B cell (primary cell): Measurements from ENCODE around the gene ZNF280D.

Experiments used
- EZH2 ChIP-seq: IDR thresholded peaks from 2 replicates; pipeline ENCODE4 v1.6.1; 2012; ENCODE audit warnings: borderline replicate concordance, low read depth, mild to moderate bottlenecking, moderate library complexity, low read length; ENCODE audit not compliant: insufficient read depth, poor library complexity, severe bottlenecking
- TF ChIP-seq, protein P1 (sequence below): fragments of 200-600 bp; IDR thresholded peaks from one replicate; pipeline ENCODE4 v1.8.0; 2022; ENCODE audit warnings: antibody characterized with exemption, mild to moderate bottlenecking

DNA sequence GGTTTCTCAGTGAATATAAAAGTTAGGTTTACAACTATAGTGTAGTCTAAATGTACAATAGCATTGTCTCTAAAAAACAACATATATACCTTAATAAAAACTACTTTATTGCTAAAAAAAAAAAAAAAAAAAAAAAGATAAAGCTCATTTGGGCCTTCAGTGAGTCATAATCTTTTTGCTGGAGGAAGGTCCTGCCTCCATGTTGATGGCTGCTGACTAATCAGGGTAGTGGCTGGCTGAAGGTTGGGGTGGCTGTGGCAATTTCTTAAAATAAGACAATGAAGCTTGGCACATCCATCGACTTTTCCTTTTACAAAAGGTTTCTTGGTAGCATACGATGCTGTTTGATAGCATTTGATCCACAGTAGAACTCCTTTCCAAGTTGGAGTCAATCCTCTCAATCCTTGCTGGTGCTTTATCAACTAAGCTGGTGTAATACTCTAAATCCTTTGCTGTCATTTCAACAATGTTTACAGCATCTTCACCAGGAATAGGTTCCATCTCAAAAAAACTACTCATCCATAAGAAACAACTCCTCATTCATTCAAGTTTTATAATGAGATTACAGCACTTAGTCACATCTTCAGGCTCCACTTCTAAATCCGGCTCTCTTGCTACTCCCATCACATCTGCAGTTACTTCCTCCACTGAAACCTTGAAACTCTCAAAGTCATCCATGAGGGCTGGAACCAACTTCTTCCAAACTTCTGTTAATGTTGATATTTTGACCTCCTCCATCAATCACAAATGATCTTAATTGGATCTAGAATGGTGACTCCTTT is 13.3 kb downstream of the ZNF280D start:
- TF ChIP-seq, protein P1, sequence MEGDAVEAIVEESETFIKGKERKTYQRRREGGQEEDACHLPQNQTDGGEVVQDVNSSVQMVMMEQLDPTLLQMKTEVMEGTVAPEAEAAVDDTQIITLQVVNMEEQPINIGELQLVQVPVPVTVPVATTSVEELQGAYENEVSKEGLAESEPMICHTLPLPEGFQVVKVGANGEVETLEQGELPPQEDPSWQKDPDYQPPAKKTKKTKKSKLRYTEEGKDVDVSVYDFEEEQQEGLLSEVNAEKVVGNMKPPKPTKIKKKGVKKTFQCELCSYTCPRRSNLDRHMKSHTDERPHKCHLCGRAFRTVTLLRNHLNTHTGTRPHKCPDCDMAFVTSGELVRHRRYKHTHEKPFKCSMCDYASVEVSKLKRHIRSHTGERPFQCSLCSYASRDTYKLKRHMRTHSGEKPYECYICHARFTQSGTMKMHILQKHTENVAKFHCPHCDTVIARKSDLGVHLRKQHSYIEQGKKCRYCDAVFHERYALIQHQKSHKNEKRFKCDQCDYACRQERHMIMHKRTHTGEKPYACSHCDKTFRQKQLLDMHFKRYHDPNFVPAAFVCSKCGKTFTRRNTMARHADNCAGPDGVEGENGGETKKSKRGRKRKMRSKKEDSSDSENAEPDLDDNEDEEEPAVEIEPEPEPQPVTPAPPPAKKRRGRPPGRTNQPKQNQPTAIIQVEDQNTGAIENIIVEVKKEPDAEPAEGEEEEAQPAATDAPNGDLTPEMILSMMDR, result no peak
- no peak for TF ChIP-seq EZH2
